A549 (cell line): Measurements from ENCODE around the gene CTSC. TPM values are rescaled to one million over a fixed set of nuclear protein-coding genes. Genes with fewer than 3 reads are reported as not detected.

Experiments used
- ATAC-seq, 2 experiments: fragments of 200-7000 bp in 1 of 2; fragments of >200 bp in 1 of 2; cut with Nextera tagmentation in 1 of 2; cut with Tn5 transposase in 1 of 2; 3 replicates each; pipeline versions ENCODE4 v1.8.0 to v1.9.1; 2018 to 2020; ENCODE audit warnings: mild to moderate bottlenecking in 1 of 2, moderate library complexity in 1 of 2
- CTCF ChIA-PET: fragments of 300-600 bp; sonication (Branson Sonifier 250); formaldehyde crosslinking; extraction: SDS; loops from one replicate; lab custom pipeline; 2021; ENCODE audit warnings: antibody characterized with exemption, inconsistent platforms; lab: Yijun Ruan, JAX
- POLR2A ChIA-PET: fragments of 350-600 bp; formaldehyde crosslinking; extraction: SDS; loops from one replicate; lab custom pipeline; 2021; ENCODE audit warnings: antibody characterized with exemption, inconsistent platforms; lab: Yijun Ruan, JAX
- DNase-seq, 2 experiments: peaks; one replicate each; pipeline versions ENCODE4 v3.0.0 to v3.0.0-alpha.2; 2011 to 2016; ENCODE audit warnings: low read depth in 1 of 2, low spot score in 1 of 2
- FAIRE-seq: peaks from 2 replicates; lab custom pipeline; 2011; peaks lifted over from hg19 to GRCh38; lab: Jason Lieb, UNC
- H3K27ac ChIP-seq, 2 experiments: fragments of >200 bp; sonication (Bioruptor Twin); formaldehyde crosslinking; 3 replicates each; pipeline ENCODE4 v1.5.1; 2016 to 2017
- H3K4me1 ChIP-seq: fragments of >200 bp; sonication (Bioruptor Twin); formaldehyde crosslinking; 3 replicates; pipeline ENCODE4 v1.6.1; 2016
- H3K4me2 ChIP-seq: fragments of >200 bp; sonication (Bioruptor Twin); formaldehyde crosslinking; 3 replicates; pipeline ENCODE4 v1.6.1; 2016
- H3K4me3 ChIP-seq: fragments of >200 bp; sonication (Bioruptor Twin); formaldehyde crosslinking; 3 replicates; pipeline ENCODE4 v1.5.1; 2016
- H3K9me3 ChIP-seq: fragments of >200 bp; sonication (Bioruptor Twin); formaldehyde crosslinking; 3 replicates; pipeline ENCODE4 v1.6.1; 2016
- BHLHE40 ChIP-seq: IDR thresholded peaks from 2 replicates; pipeline ENCODE4 v1.6.1; 2012; ENCODE audit warnings: low read depth, low read length, inconsistent platforms
- CBX2 ChIP-seq: fragments of 200-600 bp; sonication (generic); IDR thresholded peaks from 2 replicates; pipeline ENCODE4 v1.6.1; 2016; ENCODE audit warnings: low read depth, mild to moderate bottlenecking, borderline replicate concordance
- CBX8 ChIP-seq: fragments of 200-600 bp; sonication (generic); IDR thresholded peaks from 2 replicates; pipeline ENCODE4 v1.6.1; 2016
- CEBPB ChIP-seq, 2 experiments: fragments of >200 bp in 1 of 2; sonication (Bioruptor Twin) in 1 of 2; formaldehyde crosslinking in 1 of 2; IDR thresholded peaks; 2 replicates each; pipeline ENCODE4 v1.6.1; 2012 to 2016
- EHMT2 ChIP-seq: fragments of 200-600 bp; sonication (generic); IDR thresholded peaks from 2 replicates; pipeline ENCODE4 v1.6.1; 2016; ENCODE audit warnings: antibody characterized with exemption, low read depth, mild to moderate bottlenecking, moderate library complexity
- EP300 ChIP-seq, 2 experiments: fragments of >200 bp; sonication (Bioruptor Twin); formaldehyde crosslinking; IDR thresholded peaks; 2 replicates in 1 of 2; 3 replicates in 1 of 2; pipeline ENCODE4 v1.6.1; 2016 to 2017
- FOSL2 ChIP-seq, 2 experiments: fragments of 450-650 bp in 1 of 2; fragments of >200 bp in 1 of 2; sonication (Bioruptor Twin) in 1 of 2; formaldehyde crosslinking; IDR thresholded peaks; 2 replicates each; pipeline versions ENCODE4 v1.5.0 to v1.6.1; 2016 to 2020; ENCODE audit warnings: mild to moderate bottlenecking in 1 of 2, moderate library complexity in 1 of 2
- HEYL ChIP-seq: fragments of 250-450 bp; sonication (Bioruptor Pico); IDR thresholded peaks from 2 replicates; pipeline ENCODE4 v1.8.0; 2021; ENCODE audit warnings: mild to moderate bottlenecking, moderate library complexity
- HOXA7 ChIP-seq: fragments of 250-450 bp; sonication (Bioruptor Pico); IDR thresholded peaks from 2 replicates; pipeline ENCODE4 v1.5.0; 2020; ENCODE audit warnings: mild to moderate bottlenecking, moderate library complexity
- HOXB5 ChIP-seq: fragments of 250-450 bp; sonication (Bioruptor Pico); IDR thresholded peaks from 2 replicates; pipeline ENCODE4 v1.5.0; 2020; ENCODE audit warnings: mild to moderate bottlenecking, moderate library complexity
- JUN ChIP-seq, 2 experiments: fragments of >200 bp; sonication (Bioruptor Twin); formaldehyde crosslinking; IDR thresholded peaks; 2 replicates in 1 of 2; 3 replicates in 1 of 2; pipeline ENCODE4 v1.6.1; 2016 to 2017
- JUNB ChIP-seq: fragments of >200 bp; sonication (Bioruptor Twin); formaldehyde crosslinking; IDR thresholded peaks from 2 replicates; pipeline ENCODE4 v1.6.1; 2016
- MAFK ChIP-seq: fragments of 450-650 bp; IDR thresholded peaks from 2 replicates; pipeline ENCODE4 v1.6.1; 2014; ENCODE audit not compliant: partially characterized antibody
- NFE2L2 ChIP-seq: fragments of 150-350 bp; conservative IDR thresholded peaks from 2 replicates; pipeline ENCODE4 v1.6.1; 2014; ENCODE audit warnings: low read length
- NR3C1 ChIP-seq: fragments of >200 bp; sonication (Bioruptor Twin); formaldehyde crosslinking; IDR thresholded peaks from 3 replicates; pipeline ENCODE4 v1.6.1; 2017
- RNF2 ChIP-seq: fragments of 200-600 bp; sonication (generic); IDR thresholded peaks from 2 replicates; pipeline ENCODE4 v1.6.1; 2016; ENCODE audit warnings: low read depth, mild to moderate bottlenecking, antibody characterized with exemption, moderate library complexity, borderline replicate concordance
- ZC3H11A ChIP-seq: fragments of 450-650 bp; IDR thresholded peaks from 2 replicates; pipeline ENCODE4 v1.6.1; 2014; ENCODE audit warnings: antibody characterized with exemption, mild to moderate bottlenecking
- ZNF302 ChIP-seq: fragments of 250-450 bp; sonication (Bioruptor Pico); IDR thresholded peaks from 2 replicates; pipeline ENCODE4 v1.9.0; 2021; ENCODE audit warnings: inconsistent platforms, mild to moderate bottlenecking, moderate library complexity
- ZSCAN20 ChIP-seq: fragments of 250-450 bp; sonication (Bioruptor Pico); IDR thresholded peaks from 2 replicates; pipeline ENCODE4 v1.8.0; 2022; ENCODE audit warnings: mild to moderate bottlenecking, moderate library complexity
- whole genome bisulfite sequencing: methylation state at CpG from one replicate; pipeline ENCODE4 v1.1.6; 2017; ENCODE audit errors: missing lambda C conversion rate; 5-methylcytosine and 5-hydroxymethylcytosine counted together
- polyA plus RNA-seq, 4 experiments: library from polyadenylated mRNA; depleted of rRNA in 3 of 4; stranded (reverse); fragments of >200 nt; fragmentation: RNase III in 1 of 4; extraction: RNeasy Plus Mini Kit Qiagen cat#74134 plus additional on column Dnase treatment in 1 of 4; gene quantifications; 2 replicates in 3 of 4; 3 replicates in 1 of 4; pipeline ENCODE4 v1.2.3, GENCODE V29; 2011 to 2017
- TF ChIP-seq, protein P1 (sequence below): fragments of 250-450 bp; sonication (Bioruptor Pico); IDR thresholded peaks from 2 replicates; pipeline ENCODE4 v1.5.0; 2021; ENCODE audit warnings: mild to moderate bottlenecking, moderate library complexity, borderline replicate concordance
- TF ChIP-seq, protein P2 (sequence below): fragments of 150-350 bp; IDR thresholded peaks from 2 replicates; pipeline ENCODE4 v1.6.1; 2014; ENCODE audit warnings: low read depth, mild to moderate bottlenecking, low read length
- TF ChIP-seq, protein P3 (sequence below): fragments of >200 bp; sonication (Bioruptor Twin); formaldehyde crosslinking; IDR thresholded peaks from 3 replicates; pipeline ENCODE4 v1.5.1; 2016
- TF ChIP-seq, protein P4 (sequence below): fragments of >200 bp; sonication (Bioruptor Twin); formaldehyde crosslinking; IDR thresholded peaks from 3 replicates; pipeline ENCODE4 v1.6.1; 2016
- TF ChIP-seq, protein P5 (sequence below): IDR thresholded peaks from 2 replicates; pipeline ENCODE4 v1.6.1; 2012

The CTSC gene
- polyA plus RNA-seq, 2 of the 4 experiments (the other 2 are of a cell fraction): 50.0 to 118 TPM

DNA sequence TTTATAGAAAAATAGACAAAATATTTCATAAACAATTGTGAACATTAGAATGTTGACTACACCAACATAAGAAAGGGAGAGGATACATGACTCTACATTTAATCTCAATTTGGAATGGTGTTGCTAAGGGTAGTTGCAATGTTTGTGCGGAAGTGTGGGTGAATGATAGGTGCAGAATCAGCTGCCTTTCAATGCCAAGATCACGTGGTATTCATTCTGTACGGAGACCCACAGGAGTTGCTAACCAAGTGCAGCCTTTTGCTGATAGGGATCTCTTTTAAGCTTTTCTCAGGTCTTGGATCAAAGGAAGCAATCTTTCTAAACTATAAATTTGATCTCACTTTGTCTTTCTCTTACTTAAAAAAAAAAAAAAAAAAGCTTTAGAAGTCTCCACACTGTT is 29.8 kb upstream of the CTSC start (continued):
- TF ChIP-seq, protein P1, sequence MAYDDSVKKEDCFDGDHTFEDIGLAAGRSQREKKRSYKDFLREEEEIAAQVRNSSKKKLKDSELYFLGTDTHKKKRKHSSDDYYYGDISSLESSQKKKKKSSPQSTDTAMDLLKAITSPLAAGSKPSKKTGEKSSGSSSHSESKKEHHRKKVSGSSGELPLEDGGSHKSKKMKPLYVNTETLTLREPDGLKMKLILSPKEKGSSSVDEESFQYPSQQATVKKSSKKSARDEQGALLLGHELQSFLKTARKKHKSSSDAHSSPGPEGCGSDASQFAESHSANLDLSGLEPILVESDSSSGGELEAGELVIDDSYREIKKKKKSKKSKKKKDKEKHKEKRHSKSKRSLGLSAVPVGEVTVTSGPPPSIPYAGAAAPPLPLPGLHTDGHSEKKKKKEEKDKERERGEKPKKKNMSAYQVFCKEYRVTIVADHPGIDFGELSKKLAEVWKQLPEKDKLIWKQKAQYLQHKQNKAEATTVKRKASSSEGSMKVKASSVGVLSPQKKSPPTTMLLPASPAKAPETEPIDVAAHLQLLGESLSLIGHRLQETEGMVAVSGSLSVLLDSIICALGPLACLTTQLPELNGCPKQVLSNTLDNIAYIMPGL (CRISPR knock-in tag): no peak

DNA sequence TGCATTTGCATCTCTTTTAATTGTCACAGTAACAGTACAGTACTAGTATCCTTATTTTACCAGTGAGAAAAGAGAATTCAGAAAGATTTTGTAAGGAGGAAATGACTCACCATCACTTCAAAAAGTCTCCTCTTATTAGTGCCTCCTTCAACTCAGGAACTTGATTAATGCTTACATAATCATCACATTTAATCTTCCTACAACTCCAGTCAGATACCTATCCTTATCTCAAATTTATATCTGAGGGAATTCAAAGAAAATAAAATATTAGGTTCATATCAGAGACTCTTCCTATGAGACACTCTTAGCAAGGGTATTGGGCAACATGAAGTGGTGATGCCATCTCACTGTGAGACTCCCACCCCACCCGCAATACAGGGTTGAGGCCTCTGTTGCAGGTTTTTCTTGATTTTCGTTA is 26.1 kb upstream of the CTSC start:
- ATAC-seq: no peak
- ChIA-PET CTCF (no interaction called here), POLR2A (no interaction called here)
- no peak for DNase-seq
- Histone ChIP-seq H3K4me2 (no peak overlapping the region), H3K27ac (no peak overlapping the region), H3K4me1 (peaks cover 8% of the 10 kb centered on the region; the same call in 2 of the 3 replicates), H3K9me3 (no peaks in the 10 kb centered on the region), H3K4me3 (no peak overlapping the region)
- WGBS: 75% methylated on average over 2 of the region's 2 CpGs
- TF ChIP-seq JUNB (0 out of 2 replicates have a peak, but pooled peaks have one; percentile 24), CBX8 (no peak), ZSCAN20 (no peak), FOSL2 (IDR thresholded peaks at IDR 0.05) (no peak), FOSL2 (CRISPR knock-in tag; IDR thresholded peaks at IDR 0.05) (peak; percentile 30; the same call in 1 of the 2 replicates), CBX2 (no peak), EHMT2 (no peak), HOXB5 (CRISPR knock-in tag) (no peak), CEBPB (IDR thresholded peaks at IDR 0.05) (no peak), BHLHE40 (no peak), RNF2 (no peak), NFE2L2 (no peak)
- FAIRE-seq: no peak

DNA sequence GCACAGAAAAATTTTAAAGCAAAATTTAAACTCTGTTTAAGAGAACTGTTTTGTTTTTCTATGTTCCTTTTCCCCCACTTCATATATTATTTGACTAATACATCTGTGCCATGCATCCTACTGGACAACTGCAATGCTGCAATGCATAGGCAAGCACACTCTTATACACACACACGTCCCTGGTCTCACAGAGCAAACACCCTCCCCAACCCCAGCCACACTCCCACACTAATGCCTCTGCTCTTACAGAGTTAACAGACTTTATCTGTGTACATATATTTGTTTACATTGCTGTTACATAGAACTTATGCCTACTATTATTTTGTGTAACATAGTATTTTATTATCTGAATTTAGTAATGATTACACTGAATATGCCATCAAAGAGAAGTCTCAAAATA is 25.5 kb upstream of the CTSC start:
- 31% methylated on average over 1 of the region's 1 CpG for WGBS
- Histone ChIP-seq H3K9me3 (no peaks in the 10 kb centered on the region), H3K4me1 (peaks cover 12% of the 10 kb centered on the region), H3K4me3 (no peak overlapping the region), H3K4me2 (no peak overlapping the region), H3K27ac (no peak overlapping the region)
- TF ChIP-seq FOSL2 (IDR thresholded peaks at IDR 0.05) (no peak), FOSL2 (CRISPR knock-in tag; IDR thresholded peaks at IDR 0.05) (no peak), ZSCAN20 (no peak), EP300 (IDR thresholded peaks at IDR 0.05) (no peak), NR3C1 (no peak), RNF2 (no peak), ZNF302 (CRISPR knock-in tag) (no peak), HOXB5 (CRISPR knock-in tag) (no peak), HEYL (no peak), BHLHE40 (no peak), ZC3H11A (no peak), NFE2L2 (no peak), CBX8 (no peak), MAFK (no peak), CBX2 (no peak), HOXA7 (CRISPR knock-in tag) (no peak), JUN (IDR thresholded peaks at IDR 0.05) (no peak)
- TF ChIP-seq, protein P2, sequence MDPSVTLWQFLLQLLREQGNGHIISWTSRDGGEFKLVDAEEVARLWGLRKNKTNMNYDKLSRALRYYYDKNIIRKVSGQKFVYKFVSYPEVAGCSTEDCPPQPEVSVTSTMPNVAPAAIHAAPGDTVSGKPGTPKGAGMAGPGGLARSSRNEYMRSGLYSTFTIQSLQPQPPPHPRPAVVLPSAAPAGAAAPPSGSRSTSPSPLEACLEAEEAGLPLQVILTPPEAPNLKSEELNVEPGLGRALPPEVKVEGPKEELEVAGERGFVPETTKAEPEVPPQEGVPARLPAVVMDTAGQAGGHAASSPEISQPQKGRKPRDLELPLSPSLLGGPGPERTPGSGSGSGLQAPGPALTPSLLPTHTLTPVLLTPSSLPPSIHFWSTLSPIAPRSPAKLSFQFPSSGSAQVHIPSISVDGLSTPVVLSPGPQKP: no peak
- TF ChIP-seq, protein P3, sequence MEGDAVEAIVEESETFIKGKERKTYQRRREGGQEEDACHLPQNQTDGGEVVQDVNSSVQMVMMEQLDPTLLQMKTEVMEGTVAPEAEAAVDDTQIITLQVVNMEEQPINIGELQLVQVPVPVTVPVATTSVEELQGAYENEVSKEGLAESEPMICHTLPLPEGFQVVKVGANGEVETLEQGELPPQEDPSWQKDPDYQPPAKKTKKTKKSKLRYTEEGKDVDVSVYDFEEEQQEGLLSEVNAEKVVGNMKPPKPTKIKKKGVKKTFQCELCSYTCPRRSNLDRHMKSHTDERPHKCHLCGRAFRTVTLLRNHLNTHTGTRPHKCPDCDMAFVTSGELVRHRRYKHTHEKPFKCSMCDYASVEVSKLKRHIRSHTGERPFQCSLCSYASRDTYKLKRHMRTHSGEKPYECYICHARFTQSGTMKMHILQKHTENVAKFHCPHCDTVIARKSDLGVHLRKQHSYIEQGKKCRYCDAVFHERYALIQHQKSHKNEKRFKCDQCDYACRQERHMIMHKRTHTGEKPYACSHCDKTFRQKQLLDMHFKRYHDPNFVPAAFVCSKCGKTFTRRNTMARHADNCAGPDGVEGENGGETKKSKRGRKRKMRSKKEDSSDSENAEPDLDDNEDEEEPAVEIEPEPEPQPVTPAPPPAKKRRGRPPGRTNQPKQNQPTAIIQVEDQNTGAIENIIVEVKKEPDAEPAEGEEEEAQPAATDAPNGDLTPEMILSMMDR: no peak
- TF ChIP-seq, protein P4, sequence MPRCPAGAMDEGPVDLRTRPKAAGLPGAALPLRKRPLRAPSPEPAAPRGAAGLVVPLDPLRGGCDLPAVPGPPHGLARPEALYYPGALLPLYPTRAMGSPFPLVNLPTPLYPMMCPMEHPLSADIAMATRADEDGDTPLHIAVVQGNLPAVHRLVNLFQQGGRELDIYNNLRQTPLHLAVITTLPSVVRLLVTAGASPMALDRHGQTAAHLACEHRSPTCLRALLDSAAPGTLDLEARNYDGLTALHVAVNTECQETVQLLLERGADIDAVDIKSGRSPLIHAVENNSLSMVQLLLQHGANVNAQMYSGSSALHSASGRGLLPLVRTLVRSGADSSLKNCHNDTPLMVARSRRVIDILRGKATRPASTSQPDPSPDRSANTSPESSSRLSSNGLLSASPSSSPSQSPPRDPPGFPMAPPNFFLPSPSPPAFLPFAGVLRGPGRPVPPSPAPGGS: no peak
- TF ChIP-seq, protein P5, sequence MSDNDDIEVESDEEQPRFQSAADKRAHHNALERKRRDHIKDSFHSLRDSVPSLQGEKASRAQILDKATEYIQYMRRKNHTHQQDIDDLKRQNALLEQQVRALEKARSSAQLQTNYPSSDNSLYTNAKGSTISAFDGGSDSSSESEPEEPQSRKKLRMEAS: no peak
- ATAC-seq (no peak), FAIRE-seq (no peak), DNase-seq (no peak)
- ChIA-PET POLR2A (no interaction called here), CTCF (no interaction called here)
